HUES64 (cell line): ENCODE results near the gene SPACDR.
"Not testable (repeated sequence)": the region's sequence is repeated elsewhere in the genome, so short reads cannot be mapped to it uniquely, and the experiment has no call there.

Source experiments
- H3K27ac ChIP-seq: 2 replicates; pipeline ENCODE4 v1.7.0; 2013; ENCODE audit warnings: low read depth, low read length, inconsistent platforms
- H3K27me3 ChIP-seq: 2 replicates; pipeline ENCODE4 v1.6.1; 2013; ENCODE audit warnings: mild to moderate bottlenecking, low read length; ENCODE audit not compliant: insufficient read depth
- H3K36me3 ChIP-seq: 2 replicates; pipeline ENCODE4 v1.6.1; 2013; ENCODE audit warnings: mild to moderate bottlenecking, low read length; ENCODE audit not compliant: insufficient read depth
- H3K4me1 ChIP-seq: 2 replicates; pipeline ENCODE4 v1.6.1; 2013; ENCODE audit warnings: mild to moderate bottlenecking, low read length, moderate library complexity; ENCODE audit not compliant: insufficient read depth
- H3K4me3 ChIP-seq: 2 replicates; pipeline ENCODE4 v1.5.1; 2013; ENCODE audit warnings: mild to moderate bottlenecking, low read length, moderate library complexity
- H3K9ac ChIP-seq: 2 replicates; pipeline ENCODE4 v1.6.1; 2013; ENCODE audit warnings: mild to moderate bottlenecking, low read depth, low read length
- H3K9me3 ChIP-seq: 2 replicates; pipeline ENCODE4 v1.6.1; 2013; ENCODE audit warnings: low read depth, low read length; ENCODE audit not compliant: insufficient read depth
- WGBS: fragments of 150-250, 120-280 bp; methylation state at CpG from one replicate; pipeline ENCODE4 v1.1.7; 2013; ENCODE audit warnings: missing lambda C conversion rate; 5-methylcytosine and 5-hydroxymethylcytosine counted together

SPACDR gene

DNA sequence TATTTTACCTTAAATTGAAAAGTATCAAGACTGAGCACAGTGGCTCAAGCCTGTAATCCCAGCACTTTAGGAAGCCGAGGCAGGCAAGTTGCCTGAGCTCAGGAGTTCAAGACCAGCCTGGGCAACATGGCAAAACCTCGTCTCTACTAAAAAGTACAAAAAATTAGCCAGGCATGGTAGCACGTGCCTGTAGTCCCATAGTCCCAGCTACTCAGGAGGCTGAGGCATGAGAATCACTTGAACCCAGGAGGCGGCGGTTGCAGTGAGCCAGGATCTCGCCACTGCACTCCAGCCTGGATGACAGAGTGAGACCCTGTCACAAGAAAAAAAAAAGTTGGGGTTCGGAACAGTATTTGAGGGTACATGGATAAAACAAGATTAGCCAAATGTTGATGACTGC, 24.8 kb downstream of the SPACDR start:
- not testable (repeated sequence) for H3K9ac ChIP-seq, H3K27me3 ChIP-seq, H3K4me1 ChIP-seq, H3K27ac ChIP-seq, H3K4me3 ChIP-seq, H3K9me3 ChIP-seq
- H3K36me3 ChIP-seq = peaks cover 11% of the 10 kb centered on the region
- WGBS = 93% methylated on average over 7 of the region's 7 CpGs

DNA sequence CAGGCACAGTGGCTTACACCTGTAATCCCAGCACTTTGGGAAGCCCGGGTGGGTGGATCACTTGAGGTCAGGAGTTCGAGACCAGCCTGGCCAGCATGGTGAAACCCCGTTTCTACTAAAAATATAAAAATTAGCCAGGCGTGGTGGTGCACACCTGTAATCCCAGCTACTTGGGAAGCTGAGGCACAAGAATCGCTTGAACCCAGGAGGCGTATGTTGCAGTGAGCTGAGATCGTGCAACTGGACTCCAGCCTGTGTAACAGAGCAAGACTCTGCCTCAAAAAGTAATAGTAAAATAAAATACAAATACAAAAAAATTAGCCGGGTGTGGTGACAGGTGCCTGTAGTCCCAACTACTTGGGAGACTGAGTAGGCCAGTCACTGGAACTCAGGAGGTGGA, 25.3 kb downstream of the SPACDR start:
- 91% methylated on average over 8 of the region's 8 CpGs for WGBS
- H3K9ac ChIP-seq, H3K9me3 ChIP-seq, H3K4me3 ChIP-seq, H3K27me3 ChIP-seq, H3K27ac ChIP-seq, H3K4me1 ChIP-seq: not testable (repeated sequence)
- H3K36me3 ChIP-seq = peaks cover 16% of the 10 kb centered on the region

DNA sequence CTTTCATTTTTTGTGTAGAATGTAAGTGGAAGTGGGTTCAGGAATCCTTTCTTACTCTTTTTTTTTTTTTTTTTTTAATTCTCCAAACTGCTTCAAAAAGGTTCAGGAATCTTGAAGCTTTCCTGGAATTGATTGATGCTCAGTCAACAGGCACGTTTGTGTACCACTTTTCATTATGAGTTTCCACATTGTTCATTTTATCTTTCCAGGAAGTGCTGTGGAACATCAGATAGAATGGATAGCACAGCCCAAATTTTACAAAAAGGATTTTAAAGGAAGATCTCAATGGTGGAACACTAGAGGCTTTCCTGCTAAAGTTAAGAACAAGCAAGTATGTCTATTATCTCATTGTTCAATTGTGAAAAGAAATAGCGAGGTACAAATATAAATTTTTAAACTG, 25.9 kb downstream of the SPACDR start:
- Histone ChIP-seq H3K9me3 (no peaks in the 10 kb centered on the region), H3K36me3 (peaks cover 21% of the 10 kb centered on the region), H3K9ac (no peak overlapping the region), H3K4me3 (no peak overlapping the region), H3K27ac (no peak overlapping the region), H3K4me1 (no peaks in the 10 kb centered on the region; the same call in 1 of the 2 replicates), H3K27me3 (no peaks in the 10 kb centered on the region)
- WGBS = 62% methylated on average over 1 of the region's 2 CpGs

DNA sequence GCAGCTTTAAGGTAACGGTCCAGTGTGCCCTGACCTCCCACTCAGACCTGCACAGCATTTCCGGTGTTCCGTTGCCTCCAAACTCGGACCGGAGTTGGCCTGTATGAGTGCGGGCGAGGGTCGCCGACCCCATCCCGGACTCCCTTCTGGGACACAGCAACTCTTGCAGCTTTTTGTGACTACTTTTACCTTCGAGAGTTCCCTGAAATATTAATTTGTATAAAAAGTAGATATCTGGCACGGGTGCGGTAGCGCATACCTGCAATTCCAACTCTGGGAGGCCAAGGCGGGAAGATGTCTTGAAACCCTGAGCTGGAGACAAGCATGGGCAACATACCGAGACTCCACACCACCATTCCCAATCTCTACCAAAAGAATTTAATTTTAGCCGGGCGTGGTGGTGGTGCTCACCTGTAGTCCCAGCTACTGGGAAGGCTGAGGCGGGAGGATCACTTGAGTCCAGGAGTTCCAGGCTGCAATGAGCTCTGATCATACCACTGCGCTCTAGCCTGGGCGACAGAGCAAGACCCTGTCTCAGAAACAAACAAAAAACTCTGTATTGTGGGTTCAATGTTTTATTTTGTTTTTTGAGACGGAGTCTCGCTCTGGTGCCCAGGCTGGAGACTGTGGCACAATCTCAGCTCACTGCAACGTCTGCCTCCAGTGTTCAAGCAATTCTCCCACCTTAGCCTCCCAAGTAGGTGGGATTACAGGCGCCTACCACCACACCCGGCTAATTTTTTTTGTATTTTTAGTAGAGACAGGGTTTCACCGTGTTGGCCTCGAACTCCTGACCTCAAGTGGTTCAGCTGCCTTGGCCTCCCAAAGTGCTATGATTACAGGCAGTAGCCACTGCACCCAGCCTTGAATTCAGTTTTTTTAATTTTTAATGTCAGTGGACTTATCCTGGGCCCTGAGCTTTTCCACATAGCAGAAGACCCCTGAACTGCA, 26.6 kb downstream of the SPACDR start:
- Histone ChIP-seq H3K4me3 (no peak overlapping the region; the same call in 1 of the 2 replicates), H3K4me1 (no peaks in the 10 kb centered on the region; the same call in 1 of the 2 replicates), H3K36me3 (peaks cover 29% of the 10 kb centered on the region), H3K27ac (no peak overlapping the region), H3K9me3 (no peaks in the 10 kb centered on the region), H3K9ac (no peak overlapping the region), H3K27me3 (no peaks in the 10 kb centered on the region)
- 95% methylated on average over 28 of the region's 28 CpGs for WGBS

DNA sequence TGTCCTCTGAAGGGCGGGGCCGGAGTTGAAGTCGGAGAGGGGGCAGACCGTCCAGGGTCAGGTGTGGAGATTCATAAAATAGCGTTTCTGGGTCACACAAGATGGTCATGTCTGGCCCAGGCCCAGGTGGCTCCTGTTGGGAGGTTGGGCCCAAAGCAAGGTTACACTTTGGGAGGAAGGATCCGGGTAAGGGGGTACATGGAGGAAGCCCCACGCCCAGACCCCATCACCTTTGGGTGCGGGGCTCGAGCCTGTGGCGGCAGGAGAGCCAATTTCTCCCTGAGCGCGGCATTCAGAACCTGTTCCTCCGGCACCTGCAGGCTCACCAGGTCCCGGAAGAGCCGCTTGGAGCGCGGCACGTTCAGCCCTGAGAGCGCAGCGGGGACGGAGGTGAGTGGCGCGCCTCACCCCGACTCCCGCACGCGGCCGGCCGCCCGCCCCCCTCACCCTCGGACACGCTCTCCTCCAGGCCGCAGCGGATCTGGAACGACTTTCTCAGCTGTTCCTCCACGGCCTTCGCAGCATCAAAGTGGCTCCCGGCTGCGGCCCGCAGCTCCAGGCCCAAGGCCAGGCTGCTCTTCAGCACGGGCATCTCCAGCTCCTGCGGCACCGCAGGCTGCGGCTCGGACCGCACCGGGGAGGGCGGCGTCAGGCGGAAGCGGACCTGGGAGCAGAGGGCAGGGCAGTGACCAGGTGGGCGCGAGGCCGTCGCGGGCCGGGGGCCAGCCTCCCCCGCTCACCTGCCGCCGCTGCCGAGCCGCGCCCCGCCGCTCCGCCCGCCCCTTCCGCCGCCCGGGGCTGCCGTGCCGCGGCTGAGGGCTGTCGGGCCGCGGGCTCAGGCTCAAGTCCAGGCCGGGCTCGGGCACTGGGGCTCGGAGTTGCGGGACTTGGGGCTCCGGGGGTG, 28.4 kb downstream of the SPACDR start:
- 2% methylated on average over 81 of the region's 81 CpGs for WGBS
- Histone ChIP-seq H3K27me3 (no peaks in the 10 kb centered on the region), H3K9ac (peak overlapping the region; percentile 85), H3K36me3 (peaks cover 43% of the 10 kb centered on the region), H3K27ac (peak overlapping the region; percentile 90), H3K4me3 (peak overlapping the region; percentile 82), H3K4me1 (peaks cover 6% of the 10 kb centered on the region; the same call in 1 of the 2 replicates), H3K9me3 (no peaks in the 10 kb centered on the region)

DNA sequence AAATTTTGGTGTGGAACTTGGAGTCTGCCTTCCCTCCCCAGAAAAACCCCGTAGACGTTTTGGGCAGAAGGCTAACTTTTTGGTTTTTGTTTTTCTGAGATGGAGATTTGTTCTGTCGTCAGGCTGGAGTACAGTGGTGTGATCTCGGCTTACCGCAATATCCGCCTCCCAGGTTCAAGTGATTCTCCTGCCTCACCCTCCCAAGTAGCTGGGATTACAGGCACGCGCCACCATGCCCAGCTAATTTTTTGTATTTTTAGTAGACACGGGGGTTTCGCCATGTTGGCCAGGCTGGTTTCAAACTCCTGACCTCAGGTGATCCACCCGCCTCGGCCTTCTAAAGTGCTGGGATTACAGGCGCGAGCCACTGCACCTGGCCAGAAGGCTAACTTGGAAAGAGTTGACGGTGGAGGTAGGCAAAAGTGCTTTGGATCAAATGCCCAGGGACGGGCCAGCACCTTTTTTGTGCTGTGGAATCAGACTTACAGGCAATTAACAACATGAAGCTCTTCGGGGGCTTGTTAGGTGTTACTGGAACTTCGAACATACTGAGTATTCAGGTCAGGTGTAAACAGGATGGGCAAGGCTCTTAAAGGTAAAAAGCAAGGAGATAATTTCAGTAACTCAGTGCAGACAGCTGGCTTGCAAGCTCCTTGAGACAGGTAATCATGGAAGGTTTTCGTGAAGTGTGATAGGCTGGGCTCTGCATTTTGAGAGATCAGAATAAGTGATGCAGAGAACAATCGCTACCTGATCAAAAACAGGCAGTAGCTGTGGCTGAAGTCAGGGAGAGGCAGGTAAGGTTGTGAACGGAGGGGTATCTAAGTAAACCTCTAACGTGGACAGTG, 29.5 kb downstream of the SPACDR start:
- Histone ChIP-seq H3K36me3 (peaks cover 43% of the 10 kb centered on the region), H3K4me3 (peak overlapping the region; percentile 82)

DNA sequence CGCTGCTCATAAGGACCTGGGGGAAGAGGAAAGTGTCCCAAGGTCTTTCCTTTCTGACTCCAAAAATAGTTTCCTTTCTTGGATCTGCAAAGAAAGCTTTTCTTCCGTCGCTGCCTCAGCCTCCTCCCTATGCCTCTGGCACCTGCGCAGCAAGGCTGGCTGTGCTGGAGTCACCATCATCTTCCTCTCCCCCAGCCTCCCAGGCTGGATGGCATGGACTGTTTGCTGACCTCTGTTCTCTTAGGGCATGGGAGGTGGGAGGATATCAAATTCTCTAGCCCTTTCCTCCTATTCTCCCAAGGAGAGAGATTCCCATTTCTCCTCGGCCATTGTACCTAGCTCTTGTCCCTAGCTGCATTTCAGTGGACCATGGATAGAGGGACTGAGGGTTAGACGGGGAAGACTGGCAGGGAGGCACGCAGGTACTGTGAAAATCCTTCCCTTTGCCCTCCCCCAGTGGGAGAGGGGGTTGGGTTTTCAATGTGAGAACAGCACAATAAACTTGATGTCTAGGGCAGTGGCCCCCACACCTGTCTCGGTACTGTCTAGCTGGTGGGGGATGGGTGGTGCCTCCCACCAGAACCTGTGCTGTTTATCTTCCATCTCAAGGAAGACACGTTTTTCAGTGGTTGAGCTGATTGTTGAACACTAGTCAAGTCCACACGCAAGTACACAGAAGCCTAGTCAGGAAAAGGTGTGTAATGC, 30.3 kb downstream of the SPACDR start:
- Histone ChIP-seq H3K27ac (no peak overlapping the region), H3K36me3 (peaks cover 43% of the 10 kb centered on the region), H3K27me3 (no peaks in the 10 kb centered on the region), H3K9ac (no peak overlapping the region), H3K4me1 (peaks cover 9% of the 10 kb centered on the region; the same call in 1 of the 2 replicates), H3K9me3 (no peaks in the 10 kb centered on the region), H3K4me3 (no peak overlapping the region; the same call in 1 of the 2 replicates)
- WGBS = 90% methylated on average over 7 of the region's 10 CpGs

More for the DNA sequence above, 29.5 kb downstream of the SPACDR start:
- H3K27ac ChIP-seq = peak overlapping the region; percentile 90
- H3K27me3 ChIP-seq = no peaks in the 10 kb centered on the region
- H3K9me3 ChIP-seq = no peaks in the 10 kb centered on the region
- peaks cover 9% of the 10 kb centered on the region; the same call in 1 of the 2 replicates for H3K4me1 ChIP-seq
- WGBS = 90% methylated on average over 22 of the region's 22 CpGs
- peak overlapping the region; percentile 85; the same call in 1 of the 2 replicates for H3K9ac ChIP-seq

DNA sequence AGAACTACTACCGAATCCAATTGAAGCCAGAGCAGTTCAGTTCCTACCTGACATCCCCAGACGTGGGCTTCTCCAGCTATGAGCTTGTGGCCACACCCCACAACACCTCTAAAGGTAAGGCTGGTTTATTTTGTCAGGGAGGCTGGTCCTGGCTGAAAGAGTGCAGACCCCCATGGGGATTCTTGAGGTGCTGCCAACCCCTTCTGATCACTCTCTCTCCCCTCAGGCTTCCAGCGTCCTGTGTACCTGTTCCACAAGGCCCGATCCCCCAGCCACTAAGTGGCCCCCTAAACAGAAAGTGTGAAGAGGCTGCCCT, 30.8 kb downstream of the SPACDR start:
- WGBS = 93% methylated on average over 3 of the region's 4 CpGs
- H3K4me1 ChIP-seq = peaks cover 9% of the 10 kb centered on the region; the same call in 1 of the 2 replicates

DNA sequence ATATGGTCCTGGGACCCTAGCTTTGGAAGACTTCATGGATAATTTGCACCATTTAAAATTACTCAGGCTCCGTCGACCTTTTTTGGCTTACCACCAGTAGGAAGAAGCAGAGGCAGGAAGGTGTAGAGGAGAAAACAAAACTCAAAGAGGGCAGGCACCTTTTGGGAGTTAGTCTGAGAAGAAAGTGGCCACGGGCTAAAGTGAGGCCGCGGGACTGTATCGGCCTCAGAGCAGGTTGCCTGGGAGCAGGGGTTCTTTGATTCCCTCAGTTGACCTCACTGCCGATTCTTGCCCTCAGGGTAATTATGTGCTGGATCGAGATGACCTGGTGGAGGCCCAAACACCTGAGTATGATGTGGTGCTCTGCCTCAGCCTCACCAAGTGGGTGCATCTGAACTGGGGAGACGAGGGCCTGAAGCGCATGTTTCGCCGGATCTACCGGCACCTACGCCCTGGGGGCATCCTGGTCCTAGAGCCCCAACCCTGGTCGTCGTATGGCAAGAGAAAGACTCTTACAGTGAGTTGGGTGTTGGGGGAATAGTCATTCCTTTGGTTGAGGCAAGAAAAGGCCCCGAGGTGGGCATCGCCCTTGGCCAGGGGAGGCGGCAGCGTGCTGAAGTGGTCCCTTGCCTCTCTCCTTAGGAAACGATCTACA, 31.3 kb downstream of the SPACDR start:
- peaks cover 43% of the 10 kb centered on the region for H3K36me3 ChIP-seq
- peaks cover 3% of the 10 kb centered on the region; the same call in 1 of the 2 replicates for H3K27me3 ChIP-seq
- 0 out of 2 replicates have a peak, but pooled peaks cover 3% of the 10 kb centered on the region for H3K9me3 ChIP-seq
- no peak overlapping the region; the same call in 1 of the 2 replicates for H3K27ac ChIP-seq
- H3K4me3 ChIP-seq = no peak overlapping the region
- 94% methylated on average over 21 of the region's 21 CpGs for WGBS
- no peak overlapping the region; the same call in 1 of the 2 replicates for H3K9ac ChIP-seq
- H3K4me1 ChIP-seq = peaks cover 9% of the 10 kb centered on the region; the same call in 1 of the 2 replicates

More for the DNA sequence above, 30.8 kb downstream of the SPACDR start:
- Histone ChIP-seq H3K27ac (no peak overlapping the region; the same call in 1 of the 2 replicates), H3K9ac (no peak overlapping the region), H3K9me3 (no peaks in the 10 kb centered on the region), H3K4me3 (no peak overlapping the region), H3K36me3 (peaks cover 43% of the 10 kb centered on the region), H3K27me3 (no peaks in the 10 kb centered on the region)
